ENCODE results near the gene FARP1. TPM values are rescaled to one million over a fixed set of nuclear protein-coding genes. Genes with fewer than 3 reads are reported as not detected.

FARP1 gene
- total RNA-seq, 1 experiment from 2014 or later, result 96.6 TPM

DNA sequence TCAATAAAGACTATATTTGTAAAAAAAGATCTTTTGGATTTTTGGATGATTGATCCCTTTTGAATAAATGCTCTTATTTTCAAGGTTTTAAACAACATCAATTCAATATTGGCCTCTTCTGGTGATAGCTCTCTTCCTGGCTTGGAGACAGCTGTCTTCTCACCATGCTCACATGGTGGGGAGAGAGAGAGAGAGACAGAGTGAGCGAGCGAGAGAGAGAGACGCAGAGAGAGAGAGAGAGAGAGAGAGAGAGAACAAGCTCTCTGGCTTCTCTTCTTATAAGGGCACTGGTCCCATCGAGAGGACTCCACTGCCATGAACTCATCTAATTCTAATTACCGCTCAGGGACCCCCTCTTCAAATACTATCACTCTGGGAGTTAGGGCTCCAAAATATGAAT is 32.1 kb upstream of the FARP1 start (continued):
- TF ChIP-seq, protein P1, sequence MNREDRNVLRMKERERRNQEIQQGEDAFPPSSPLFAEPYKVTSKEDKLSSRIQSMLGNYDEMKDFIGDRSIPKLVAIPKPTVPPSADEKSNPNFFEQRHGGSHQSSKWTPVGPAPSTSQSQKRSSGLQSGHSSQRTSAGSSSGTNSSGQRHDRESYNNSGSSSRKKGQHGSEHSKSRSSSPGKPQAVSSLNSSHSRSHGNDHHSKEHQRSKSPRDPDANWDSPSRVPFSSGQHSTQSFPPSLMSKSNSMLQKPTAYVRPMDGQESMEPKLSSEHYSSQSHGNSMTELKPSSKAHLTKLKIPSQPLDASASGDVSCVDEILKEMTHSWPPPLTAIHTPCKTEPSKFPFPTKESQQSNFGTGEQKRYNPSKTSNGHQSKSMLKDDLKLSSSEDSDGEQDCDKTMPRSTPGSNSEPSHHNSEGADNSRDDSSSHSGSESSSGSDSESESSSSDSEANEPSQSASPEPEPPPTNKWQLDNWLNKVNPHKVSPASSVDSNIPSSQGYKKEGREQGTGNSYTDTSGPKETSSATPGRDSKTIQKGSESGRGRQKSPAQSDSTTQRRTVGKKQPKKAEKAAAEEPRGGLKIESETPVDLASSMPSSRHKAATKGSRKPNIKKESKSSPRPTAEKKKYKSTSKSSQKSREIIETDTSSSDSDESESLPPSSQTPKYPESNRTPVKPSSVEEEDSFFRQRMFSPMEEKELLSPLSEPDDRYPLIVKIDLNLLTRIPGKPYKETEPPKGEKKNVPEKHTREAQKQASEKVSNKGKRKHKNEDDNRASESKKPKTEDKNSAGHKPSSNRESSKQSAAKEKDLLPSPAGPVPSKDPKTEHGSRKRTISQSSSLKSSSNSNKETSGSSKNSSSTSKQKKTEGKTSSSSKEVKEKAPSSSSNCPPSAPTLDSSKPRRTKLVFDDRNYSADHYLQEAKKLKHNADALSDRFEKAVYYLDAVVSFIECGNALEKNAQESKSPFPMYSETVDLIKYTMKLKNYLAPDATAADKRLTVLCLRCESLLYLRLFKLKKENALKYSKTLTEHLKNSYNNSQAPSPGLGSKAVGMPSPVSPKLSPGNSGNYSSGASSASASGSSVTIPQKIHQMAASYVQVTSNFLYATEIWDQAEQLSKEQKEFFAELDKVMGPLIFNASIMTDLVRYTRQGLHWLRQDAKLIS (CRISPR knock-in tag; IDR thresholded peaks at IDR 0.05; ENCODE audit: borderline replicate concordance), result no peak
- TF ChIP-seq NFATC4 (CRISPR knock-in tag; IDR thresholded peaks at IDR 0.05) (no peak), JAZF1 (CRISPR knock-in tag; IDR thresholded peaks at IDR 0.05) (no peak), ZNF232 (CRISPR knock-in tag; IDR thresholded peaks at IDR 0.05) (no peak), KAT7 (CRISPR knock-in tag; IDR thresholded peaks at IDR 0.05; ENCODE audit: borderline replicate concordance) (no peak), ZNF317 (CRISPR knock-in tag; IDR thresholded peaks at IDR 0.05; ENCODE audit: borderline replicate concordance, low read depth) (no peak), FOXK1 (CRISPR knock-in tag; IDR thresholded peaks at IDR 0.05) (no peak), RORB (CRISPR knock-in tag; IDR thresholded peaks at IDR 0.05) (no peak)
- TF ChIP-seq, protein P2, sequence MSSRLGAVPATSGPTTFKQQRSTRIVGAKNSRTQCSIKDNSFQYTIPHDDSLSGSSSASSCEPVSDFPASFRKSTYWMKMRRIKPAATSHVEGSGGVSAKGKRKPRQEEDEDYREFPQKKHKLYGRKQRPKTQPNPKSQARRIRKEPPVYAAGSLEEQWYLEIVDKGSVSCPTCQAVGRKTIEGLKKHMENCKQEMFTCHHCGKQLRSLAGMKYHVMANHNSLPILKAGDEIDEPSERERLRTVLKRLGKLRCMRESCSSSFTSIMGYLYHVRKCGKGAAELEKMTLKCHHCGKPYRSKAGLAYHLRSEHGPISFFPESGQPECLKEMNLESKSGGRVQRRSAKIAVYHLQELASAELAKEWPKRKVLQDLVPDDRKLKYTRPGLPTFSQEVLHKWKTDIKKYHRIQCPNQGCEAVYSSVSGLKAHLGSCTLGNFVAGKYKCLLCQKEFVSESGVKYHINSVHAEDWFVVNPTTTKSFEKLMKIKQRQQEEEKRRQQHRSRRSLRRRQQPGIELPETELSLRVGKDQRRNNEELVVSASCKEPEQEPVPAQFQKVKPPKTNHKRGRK (CRISPR knock-in tag; IDR thresholded peaks at IDR 0.05; ENCODE audit: borderline replicate concordance), result no peak
- TF ChIP-seq, protein P3, sequence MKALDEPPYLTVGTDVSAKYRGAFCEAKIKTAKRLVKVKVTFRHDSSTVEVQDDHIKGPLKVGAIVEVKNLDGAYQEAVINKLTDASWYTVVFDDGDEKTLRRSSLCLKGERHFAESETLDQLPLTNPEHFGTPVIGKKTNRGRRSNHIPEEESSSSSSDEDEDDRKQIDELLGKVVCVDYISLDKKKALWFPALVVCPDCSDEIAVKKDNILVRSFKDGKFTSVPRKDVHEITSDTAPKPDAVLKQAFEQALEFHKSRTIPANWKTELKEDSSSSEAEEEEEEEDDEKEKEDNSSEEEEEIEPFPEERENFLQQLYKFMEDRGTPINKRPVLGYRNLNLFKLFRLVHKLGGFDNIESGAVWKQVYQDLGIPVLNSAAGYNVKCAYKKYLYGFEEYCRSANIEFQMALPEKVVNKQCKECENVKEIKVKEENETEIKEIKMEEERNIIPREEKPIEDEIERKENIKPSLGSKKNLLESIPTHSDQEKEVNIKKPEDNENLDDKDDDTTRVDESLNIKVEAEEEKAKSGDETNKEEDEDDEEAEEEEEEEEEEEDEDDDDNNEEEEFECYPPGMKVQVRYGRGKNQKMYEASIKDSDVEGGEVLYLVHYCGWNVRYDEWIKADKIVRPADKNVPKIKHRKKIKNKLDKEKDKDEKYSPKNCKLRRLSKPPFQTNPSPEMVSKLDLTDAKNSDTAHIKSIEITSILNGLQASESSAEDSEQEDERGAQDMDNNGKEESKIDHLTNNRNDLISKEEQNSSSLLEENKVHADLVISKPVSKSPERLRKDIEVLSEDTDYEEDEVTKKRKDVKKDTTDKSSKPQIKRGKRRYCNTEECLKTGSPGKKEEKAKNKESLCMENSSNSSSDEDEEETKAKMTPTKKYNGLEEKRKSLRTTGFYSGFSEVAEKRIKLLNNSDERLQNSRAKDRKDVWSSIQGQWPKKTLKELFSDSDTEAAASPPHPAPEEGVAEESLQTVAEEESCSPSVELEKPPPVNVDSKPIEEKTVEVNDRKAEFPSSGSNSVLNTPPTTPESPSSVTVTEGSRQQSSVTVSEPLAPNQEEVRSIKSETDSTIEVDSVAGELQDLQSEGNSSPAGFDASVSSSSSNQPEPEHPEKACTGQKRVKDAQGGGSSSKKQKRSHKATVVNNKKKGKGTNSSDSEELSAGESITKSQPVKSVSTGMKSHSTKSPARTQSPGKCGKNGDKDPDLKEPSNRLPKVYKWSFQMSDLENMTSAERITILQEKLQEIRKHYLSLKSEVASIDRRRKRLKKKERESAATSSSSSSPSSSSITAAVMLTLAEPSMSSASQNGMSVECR (CRISPR knock-in tag; IDR thresholded peaks at IDR 0.05; ENCODE audit: borderline replicate concordance), result no peak

DNA sequence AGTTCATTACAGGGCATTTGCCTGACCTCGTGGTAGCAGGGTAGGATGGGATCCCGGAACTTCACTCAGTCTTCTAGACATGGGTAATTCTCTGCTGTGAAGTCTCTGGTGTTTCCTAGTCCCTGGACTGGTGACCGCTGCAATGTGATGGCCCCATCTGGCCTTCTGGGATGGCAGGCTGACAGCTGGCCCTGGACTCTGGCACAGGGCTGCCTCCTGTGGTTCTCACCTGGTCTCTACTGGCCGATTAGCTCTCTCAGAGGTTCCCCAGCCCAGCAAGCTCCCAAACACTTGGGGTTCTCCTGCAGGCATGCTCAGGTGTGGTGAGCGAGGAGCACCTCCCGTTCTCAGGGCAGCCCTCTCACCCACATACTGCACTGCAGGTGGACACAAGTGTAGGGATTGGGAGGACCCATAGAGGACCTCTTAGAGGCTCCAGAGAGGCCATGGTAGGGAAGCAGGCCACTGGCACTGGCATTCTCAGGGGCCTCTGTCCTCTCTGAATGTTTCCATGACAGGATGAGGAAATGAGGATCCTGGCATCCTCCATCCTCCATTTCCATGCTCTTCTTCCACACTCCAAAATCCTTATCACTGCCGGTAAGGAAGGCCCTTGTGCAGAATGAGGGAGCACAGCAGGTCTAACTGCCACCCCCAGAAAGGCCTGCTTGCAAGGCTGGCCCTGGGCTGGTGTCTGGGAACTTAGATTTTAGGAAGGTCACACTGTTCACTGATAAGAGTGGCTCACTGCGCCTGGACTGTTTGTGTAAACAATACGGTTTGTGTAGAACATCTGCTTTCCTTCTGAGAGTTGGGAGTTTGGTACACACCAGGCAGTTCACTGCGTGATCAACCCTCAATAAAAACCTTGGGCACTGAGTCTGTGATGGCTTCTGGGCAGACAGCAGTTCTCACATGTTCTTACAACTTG is 31.5 kb upstream of the FARP1 start:
- POLR2A ChIA-PET, result no interaction called here
- DNase-seq (ENCODE audit: low spot score) (no peak), ATAC-seq (no peak)
- TF ChIP-seq GTF2I (CRISPR knock-in tag; conservative IDR thresholded peaks at IDR 0.05) (no peak), KAT7 (CRISPR knock-in tag; IDR thresholded peaks at IDR 0.05; ENCODE audit: borderline replicate concordance) (no peak), FOXP1 (CRISPR knock-in tag; IDR thresholded peaks at IDR 0.05; ENCODE audit: borderline replicate concordance) (no peak), HMGA2 (CRISPR knock-in tag; IDR thresholded peaks at IDR 0.05) (no peak), ELF4 (CRISPR knock-in tag; IDR thresholded peaks at IDR 0.05; ENCODE audit: low read depth) (no peak), ESRRA (CRISPR knock-in tag; IDR thresholded peaks at IDR 0.05; ENCODE audit: borderline replicate concordance) (no peak), RORB (CRISPR knock-in tag; IDR thresholded peaks at IDR 0.05) (no peak), NR1H2 (CRISPR knock-in tag; IDR thresholded peaks at IDR 0.05) (no peak), GRHL2 (CRISPR knock-in tag; IDR thresholded peaks at IDR 0.05; ENCODE audit: insufficient replicate concordance, severe bottlenecking) (no peak), ZNF121 (CRISPR knock-in tag; IDR thresholded peaks at IDR 0.05) (no peak)
- TF ChIP-seq, protein P4, sequence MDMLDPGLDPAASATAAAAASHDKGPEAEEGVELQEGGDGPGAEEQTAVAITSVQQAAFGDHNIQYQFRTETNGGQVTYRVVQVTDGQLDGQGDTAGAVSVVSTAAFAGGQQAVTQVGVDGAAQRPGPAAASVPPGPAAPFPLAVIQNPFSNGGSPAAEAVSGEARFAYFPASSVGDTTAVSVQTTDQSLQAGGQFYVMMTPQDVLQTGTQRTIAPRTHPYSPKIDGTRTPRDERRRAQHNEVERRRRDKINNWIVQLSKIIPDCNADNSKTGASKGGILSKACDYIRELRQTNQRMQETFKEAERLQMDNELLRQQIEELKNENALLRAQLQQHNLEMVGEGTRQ (CRISPR knock-in tag; IDR thresholded peaks at IDR 0.05), result no peak
- TF ChIP-seq, protein P5, sequence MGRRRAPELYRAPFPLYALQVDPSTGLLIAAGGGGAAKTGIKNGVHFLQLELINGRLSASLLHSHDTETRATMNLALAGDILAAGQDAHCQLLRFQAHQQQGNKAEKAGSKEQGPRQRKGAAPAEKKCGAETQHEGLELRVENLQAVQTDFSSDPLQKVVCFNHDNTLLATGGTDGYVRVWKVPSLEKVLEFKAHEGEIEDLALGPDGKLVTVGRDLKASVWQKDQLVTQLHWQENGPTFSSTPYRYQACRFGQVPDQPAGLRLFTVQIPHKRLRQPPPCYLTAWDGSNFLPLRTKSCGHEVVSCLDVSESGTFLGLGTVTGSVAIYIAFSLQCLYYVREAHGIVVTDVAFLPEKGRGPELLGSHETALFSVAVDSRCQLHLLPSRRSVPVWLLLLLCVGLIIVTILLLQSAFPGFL (CRISPR knock-in tag; IDR thresholded peaks at IDR 0.05; ENCODE audit: borderline replicate concordance), result no peak
- TF ChIP-seq, protein P6, sequence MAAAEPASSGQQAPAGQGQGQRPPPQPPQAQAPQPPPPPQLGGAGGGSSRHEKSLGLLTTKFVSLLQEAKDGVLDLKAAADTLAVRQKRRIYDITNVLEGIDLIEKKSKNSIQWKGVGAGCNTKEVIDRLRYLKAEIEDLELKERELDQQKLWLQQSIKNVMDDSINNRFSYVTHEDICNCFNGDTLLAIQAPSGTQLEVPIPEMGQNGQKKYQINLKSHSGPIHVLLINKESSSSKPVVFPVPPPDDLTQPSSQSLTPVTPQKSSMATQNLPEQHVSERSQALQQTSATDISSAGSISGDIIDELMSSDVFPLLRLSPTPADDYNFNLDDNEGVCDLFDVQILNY (CRISPR knock-in tag; IDR thresholded peaks at IDR 0.05), result no peak

More for the DNA sequence above, 31.5 kb upstream of the FARP1 start:
- no peak overlapping the region for H3K4me3 Mint-ChIP-seq
- no peak overlapping the region for H3K27ac Mint-ChIP-seq
- no peaks in the 10 kb centered on the region for H3K27me3 Mint-ChIP-seq (ENCODE audit: low read depth)
- CTCF ChIA-PET, result no interaction called here
- H3K9me3 Mint-ChIP-seq, result peaks cover 16% of the 10 kb centered on the region
- no peaks in the 10 kb centered on the region for H3K36me3 Mint-ChIP-seq
- H3K4me1 Mint-ChIP-seq, result no peaks in the 10 kb centered on the region

Measured in WTC11 (cell line).